ENCODE measurements around the gene DLAT.
"Not testable (repeated sequence)": the region's sequence is repeated elsewhere in the genome, so short reads cannot be mapped to it uniquely, and the experiment has no call there.

Gene DLAT

GRCh38 chr11:112000703-112001102 is 24.5 kb upstream of the DLAT start:
- Histone ChIP-seq H3K27ac (replicated peaks) (no peak overlapping the region), H3K4me3 (replicated peaks; ENCODE audit: insufficient read depth, low read length) (no peak overlapping the region), H3K27me3 (ENCODE audit: insufficient read depth, poor library complexity, severe bottlenecking) (no peaks in the 10 kb centered on the region)
- no peak for DNase-seq (ENCODE audit: low read depth in 1 of 2, low spot score in 1 of 2)
- TF ChIP-seq POLR2AphosphoS5 (IDR thresholded peaks at IDR 0.05; ENCODE audit: low read depth) = no peak
- TF ChIP-seq SPI1 (IDR thresholded peaks at IDR 0.05; ENCODE audit: borderline replicate concordance, low read depth) = peak; percentile 72; the same call in 1 of the 2 replicates

- no peak for TF ChIP-seq GABPA (IDR thresholded peaks at IDR 0.05; ENCODE audit: low read depth)
- no peak for TF ChIP-seq POLR2AphosphoS5 (IDR thresholded peaks at IDR 0.05; ENCODE audit: low read depth)
- no peak for TF ChIP-seq CTCF (IDR thresholded peaks at IDR 0.05; ENCODE audit: insufficient read depth, low read length)
- TF ChIP-seq REST (IDR thresholded peaks at IDR 0.05; ENCODE audit: insufficient replicate concordance, low read depth) = no peak
- no peak for TF ChIP-seq SPI1 (IDR thresholded peaks at IDR 0.05; ENCODE audit: borderline replicate concordance, low read depth)
- Histone ChIP-seq H3K27ac (replicated peaks) (no peak overlapping the region), H3K27me3 (ENCODE audit: insufficient read depth, poor library complexity, severe bottlenecking) (no peaks in the 10 kb centered on the region), H3K4me3 (replicated peaks; ENCODE audit: insufficient read depth, low read length) (no peak overlapping the region)
- no peak for DNase-seq (ENCODE audit: low read depth in 1 of 2, low spot score in 1 of 2)
These were observed 22.6 kb upstream of the DLAT start for GRCh38 chr11:112002491-112003216.

GRCh38 chr11:112004389-112004788 is 20.8 kb upstream of the DLAT start:
- no peaks in the 10 kb centered on the region for H3K27me3 ChIP-seq (ENCODE audit: insufficient read depth, poor library complexity, severe bottlenecking)
- DNase-seq (ENCODE audit: low read depth in 1 of 2, low spot score in 1 of 2) = peak in 1 of 2 experiments; percentile 47
- H3K27ac ChIP-seq (replicated peaks) = no peak overlapping the region
- H3K4me3 ChIP-seq (replicated peaks; ENCODE audit: insufficient read depth, low read length) = no peak overlapping the region
- TF ChIP-seq REST (IDR thresholded peaks at IDR 0.05; ENCODE audit: insufficient replicate concordance, low read depth) = no peak
- TF ChIP-seq POLR2AphosphoS5 (IDR thresholded peaks at IDR 0.05; ENCODE audit: low read depth) = no peak
- TF ChIP-seq CTCF (IDR thresholded peaks at IDR 0.05; ENCODE audit: insufficient read depth, low read length) = peak; percentile 65

GRCh38 chr11:112005422-112006094 is 19.6 kb upstream of the DLAT start:
- Histone ChIP-seq H3K27ac (replicated peaks) (no peak overlapping the region), H3K27me3 (ENCODE audit: insufficient read depth, poor library complexity, severe bottlenecking) (no peaks in the 10 kb centered on the region), H3K4me3 (replicated peaks; ENCODE audit: insufficient read depth, low read length) (no peak overlapping the region)
- no peak for DNase-seq (ENCODE audit: low read depth in 1 of 2, low spot score in 1 of 2)
- no peak for TF ChIP-seq SPI1 (IDR thresholded peaks at IDR 0.05; ENCODE audit: borderline replicate concordance, low read depth)
- TF ChIP-seq REST (IDR thresholded peaks at IDR 0.05; ENCODE audit: insufficient replicate concordance, low read depth) = no peak
- TF ChIP-seq CTCF (IDR thresholded peaks at IDR 0.05; ENCODE audit: insufficient read depth, low read length) = no peak

- H3K27ac ChIP-seq (replicated peaks); DNase-seq (ENCODE audit: low read depth in 1 of 2, low spot score in 1 of 2); H3K4me3 ChIP-seq (replicated peaks; ENCODE audit: insufficient read depth, low read length); H3K27me3 ChIP-seq (ENCODE audit: insufficient read depth, poor library complexity, severe bottlenecking): not testable (repeated sequence)
These were observed 19.1 kb upstream of the DLAT start for GRCh38 chr11:112006095-112006441.

Measured in HL-60 (cell line).